ENCODE measurements around the gene CTH. TPM values are rescaled to one million over a fixed set of nuclear protein-coding genes. Genes with fewer than 3 reads are reported as not detected.

CTH gene
- total RNA-seq, 1 donor from 2014 or later: 14.3 TPM

GRCh38 chr1:70483342-70483741, 72.3 kb downstream of the CTH start:
- H3K4me1 Mint-ChIP-seq: no peaks in the 10 kb centered on the region
- peaks cover 7% of the 10 kb centered on the region for H3K27me3 Mint-ChIP-seq
- no peak overlapping the region for H3K4me3 Mint-ChIP-seq
- intact Hi-C loops (cut with micrococcal nuclease): no loop called here
- H3K9me3 Mint-ChIP-seq: no peaks in the 10 kb centered on the region
- no peak for DNase-seq
- no peaks in the 10 kb centered on the region for H3K36me3 Mint-ChIP-seq (ENCODE audit: low read depth)
- no peak overlapping the region for H3K27ac Mint-ChIP-seq

- H3K4me1 Mint-ChIP-seq: no peaks in the 10 kb centered on the region
- H3K27ac Mint-ChIP-seq: no peak overlapping the region
- intact Hi-C loops (cut with micrococcal nuclease): no loop called here
- H3K4me3 Mint-ChIP-seq: no peak overlapping the region
- H3K9me3 Mint-ChIP-seq: no peaks in the 10 kb centered on the region
- no peak for DNase-seq
- no peaks in the 10 kb centered on the region for H3K36me3 Mint-ChIP-seq (ENCODE audit: low read depth)
- H3K27me3 Mint-ChIP-seq: peaks cover 3% of the 10 kb centered on the region
These were observed 74.6 kb downstream of the CTH start for GRCh38 chr1:70485624-70486023.

GRCh38 chr1:70486676-70487458, 75.8 kb downstream of the CTH start:
- no peak for DNase-seq
- intact Hi-C loops (cut with micrococcal nuclease): no loop called here
- Mint-ChIP-seq H3K4me3 (no peak overlapping the region), H3K9me3 (no peaks in the 10 kb centered on the region), H3K4me1 (no peaks in the 10 kb centered on the region), H3K36me3 (ENCODE audit: low read depth) (no peaks in the 10 kb centered on the region), H3K27me3 (peaks cover 14% of the 10 kb centered on the region), H3K27ac (no peak overlapping the region)

- intact Hi-C loops (cut with micrococcal nuclease): no loop called here
- Mint-ChIP-seq H3K9me3 (no peaks in the 10 kb centered on the region), H3K27me3 (peaks cover 17% of the 10 kb centered on the region), H3K27ac (no peak overlapping the region), H3K4me1 (no peaks in the 10 kb centered on the region), H3K36me3 (ENCODE audit: low read depth) (no peaks in the 10 kb centered on the region), H3K4me3 (no peak overlapping the region)
- no peak for DNase-seq
These were observed 76.4 kb downstream of the CTH start for GRCh38 chr1:70487459-70487815.

GRCh38 chr1:70487910-70488665, 77.0 kb downstream of the CTH start:
- Mint-ChIP-seq H3K27ac (no peak overlapping the region), H3K4me1 (no peaks in the 10 kb centered on the region), H3K36me3 (ENCODE audit: low read depth) (no peaks in the 10 kb centered on the region), H3K27me3 (peaks cover 19% of the 10 kb centered on the region), H3K4me3 (no peak overlapping the region), H3K9me3 (no peaks in the 10 kb centered on the region)
- DNase-seq: peak; percentile 71
- intact Hi-C loops (cut with micrococcal nuclease): loop anchor here (2.0 kb wide), 1 partner anchor 355 kb away; no protein-coding TSS in a partner anchor

Other genes with a start within 250 kb of the CTH start
- 23.3 and 25.3 TPM in 2 replicates for gene LRRC40, start 205.7 kb upstream of the CTH start, total RNA-seq
- 187 and 195 TPM in 2 replicates for gene SRSF11, start 189.9 kb upstream of the CTH start, total RNA-seq
- 22.2 and 24.6 TPM in 2 replicates for gene ANKRD13C, start 56.5 kb upstream of the CTH start, total RNA-seq

Measured in activated CD4-positive, alpha-beta T cell treated with anti-CD3 and anti-CD28 coated beads, Interleukin-2, amount 10 ng/mL, durations not matched to agents 24 days and 14 days (primary cell).